Ascending aorta (tissue), 2 donors: ENCODE measurements around the gene ZBTB16. TPM values are rescaled to one million over a fixed set of nuclear protein-coding genes. Genes with fewer than 3 reads are reported as not detected.

Experiments
- DNase-seq, 2 donors: peaks; one replicate each; pipeline ENCODE4 v3.0.0-alpha.2; 2019; ENCODE audit warnings: low spot score in 2 of 2
- H3K27ac ChIP-seq, 2 donors: fragments of 200-600 bp; sonication (generic); one replicate each; pipeline ENCODE4 v1.5.1; 2016 to 2017; ENCODE audit warnings: mild to moderate bottlenecking in 1 of 2
- H3K27me3 ChIP-seq: fragments of 200-600 bp; sonication (generic); one replicate; pipeline ENCODE4 v1.5.1; 2017
- H3K36me3 ChIP-seq, 2 donors: fragments of 200-600 bp; sonication (generic); one replicate each; pipeline ENCODE4 v1.5.1; 2016
- H3K4me1 ChIP-seq, 2 donors: fragments of 200-600 bp; sonication (generic); one replicate each; pipeline ENCODE4 v1.5.1; 2016 to 2017; ENCODE audit warnings: mild to moderate bottlenecking in 1 of 2
- H3K4me3 ChIP-seq, 2 donors: fragments of 200-600 bp; sonication (generic); one replicate each; pipeline ENCODE4 v1.5.1; 2016 to 2017; ENCODE audit warnings: mild to moderate bottlenecking in 1 of 2
- H3K9me3 ChIP-seq, 2 donors: fragments of 200-600 bp; sonication (generic); one replicate each; pipeline ENCODE4 v1.5.1; 2016
- CTCF ChIP-seq, 3 experiments: fragments of 200-600 bp in 2 of 3; fragments of 450-650 bp in 1 of 3; sonication (generic) in 2 of 3; IDR thresholded peaks; one replicate each; pipeline ENCODE4 v1.5.1; 2016 to 2019; ENCODE audit warnings: antibody characterized with exemption in 3 of 3, mild to moderate bottlenecking in 1 of 3, moderate library complexity in 1 of 3
- intact Hi-C: fragments of 100-400 bp; cut with DNase I; formaldehyde crosslinking; loops from one replicate; pipeline ENCODE4 v1.15.1; 2023
- total RNA-seq: library from RNA; depleted of rRNA; stranded (reverse); fragments of >200 nt; gene quantifications from one replicate; pipeline ENCODE4 v1.1.0, GENCODE V29; 2016

The ZBTB16 gene
- total RNA-seq, 1 donor from 2014 or later, result 344 TPM

- H3K27me3 ChIP-seq, result no peaks in the 10 kb centered on the region
- no peak for TF ChIP-seq CTCF (IDR thresholded peaks at IDR 0.05)
- no peak for DNase-seq
- intact Hi-C loops, result no loop called here
- H3K27ac ChIP-seq, result peak overlapping the region; percentile 97 to 98
- H3K36me3 ChIP-seq, result peaks cover 69 to 81% of the 10 kb centered on the region in 2 donors
- no peaks in the 10 kb centered on the region for H3K9me3 ChIP-seq
- H3K4me1 ChIP-seq, result peaks cover 11 to 22% of the 10 kb centered on the region in 2 donors
- peak overlapping the region; percentile 87 to 99 for H3K4me3 ChIP-seq
Measured at GRCh38 chr11:114063149-114063828, 3.8 kb downstream of the ZBTB16 start.

DNA sequence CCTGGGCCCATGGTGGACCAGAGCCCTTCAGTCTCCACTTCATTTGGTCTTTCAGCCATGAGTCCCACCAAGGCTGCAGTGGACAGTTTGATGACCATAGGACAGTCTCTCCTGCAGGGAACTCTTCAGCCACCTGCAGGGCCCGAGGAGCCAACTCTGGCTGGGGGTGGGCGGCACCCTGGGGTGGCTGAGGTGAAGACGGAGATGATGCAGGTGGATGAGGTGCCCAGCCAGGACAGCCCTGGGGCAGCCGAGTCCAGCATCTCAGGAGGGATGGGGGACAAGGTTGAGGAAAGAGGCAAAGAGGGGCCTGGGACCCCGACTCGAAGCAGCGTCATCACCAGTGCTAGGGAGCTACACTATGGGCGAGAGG, 4.3 kb downstream of the ZBTB16 start:
- Histone ChIP-seq H3K4me3 (peak overlapping the region; percentile 87 to 99), H3K27me3 (no peaks in the 10 kb centered on the region), H3K27ac (peak overlapping the region; percentile 97 to 98), H3K36me3 (peaks cover 71 to 86% of the 10 kb centered on the region in 2 donors), H3K4me1 (peaks cover 15 to 28% of the 10 kb centered on the region in 2 donors), H3K9me3 (no peaks in the 10 kb centered on the region)
- no peak for DNase-seq
- no peak for TF ChIP-seq CTCF (IDR thresholded peaks at IDR 0.05)
- intact Hi-C loops, result no loop called here

DNA sequence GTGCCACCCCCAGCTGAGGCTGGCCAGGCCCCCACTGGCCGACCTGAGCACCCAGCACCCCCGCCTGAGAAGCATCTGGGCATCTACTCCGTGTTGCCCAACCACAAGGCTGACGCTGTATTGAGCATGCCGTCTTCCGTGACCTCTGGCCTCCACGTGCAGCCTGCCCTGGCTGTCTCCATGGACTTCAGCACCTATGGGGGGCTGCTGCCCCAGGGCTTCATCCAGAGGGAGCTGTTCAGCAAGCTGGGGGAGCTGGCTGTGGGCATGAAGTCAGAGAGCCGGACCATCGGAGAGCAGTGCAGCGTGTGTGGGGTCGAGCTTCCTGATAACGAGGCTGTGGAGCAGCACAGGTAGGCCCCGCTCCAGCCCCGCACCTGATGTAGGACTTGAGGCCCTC, 4.7 kb downstream of the ZBTB16 start:
- Histone ChIP-seq H3K27me3 (no peaks in the 10 kb centered on the region), H3K4me3 (peak overlapping the region; percentile 87 to 99), H3K27ac (peak overlapping the region; percentile 97 to 98), H3K4me1 (peaks cover 18 to 32% of the 10 kb centered on the region in 2 donors), H3K9me3 (no peaks in the 10 kb centered on the region), H3K36me3 (peaks cover 75 to 90% of the 10 kb centered on the region in 2 donors)
- no peak for DNase-seq
- no peak for TF ChIP-seq CTCF (IDR thresholded peaks at IDR 0.05)
- intact Hi-C loops, result no loop called here

DNA sequence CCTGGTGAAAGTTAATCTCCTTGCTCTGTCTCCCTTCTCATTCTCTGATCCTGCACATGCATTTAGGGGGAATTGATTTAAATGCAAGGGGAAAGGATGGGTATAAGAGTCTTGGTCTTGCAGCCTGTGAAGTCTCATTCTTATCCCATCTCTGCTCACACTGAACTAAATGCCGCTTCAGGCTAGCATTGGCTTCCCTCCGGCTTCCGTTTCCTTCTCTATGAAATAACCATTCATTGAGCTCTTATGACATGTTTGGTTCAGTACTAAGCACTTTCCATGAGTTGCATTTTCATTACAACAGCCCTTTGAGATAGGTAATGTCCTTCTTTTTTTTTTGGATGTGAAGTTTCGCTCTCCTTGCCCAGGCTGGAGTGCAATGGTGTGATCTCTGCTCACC, 5.6 kb downstream of the ZBTB16 start:
- intact Hi-C loops, result no loop called here
- Histone ChIP-seq H3K36me3 (peaks cover 78 to 95% of the 10 kb centered on the region in 2 donors), H3K4me3 (peak overlapping the region; percentile 87 to 99), H3K4me1 (peaks cover 19 to 36% of the 10 kb centered on the region in 2 donors), H3K9me3 (no peaks in the 10 kb centered on the region), H3K27ac (peak overlapping the region; percentile 97 to 98), H3K27me3 (no peaks in the 10 kb centered on the region)
- DNase-seq, result no peak
- no peak for TF ChIP-seq CTCF (IDR thresholded peaks at IDR 0.05)

DNA sequence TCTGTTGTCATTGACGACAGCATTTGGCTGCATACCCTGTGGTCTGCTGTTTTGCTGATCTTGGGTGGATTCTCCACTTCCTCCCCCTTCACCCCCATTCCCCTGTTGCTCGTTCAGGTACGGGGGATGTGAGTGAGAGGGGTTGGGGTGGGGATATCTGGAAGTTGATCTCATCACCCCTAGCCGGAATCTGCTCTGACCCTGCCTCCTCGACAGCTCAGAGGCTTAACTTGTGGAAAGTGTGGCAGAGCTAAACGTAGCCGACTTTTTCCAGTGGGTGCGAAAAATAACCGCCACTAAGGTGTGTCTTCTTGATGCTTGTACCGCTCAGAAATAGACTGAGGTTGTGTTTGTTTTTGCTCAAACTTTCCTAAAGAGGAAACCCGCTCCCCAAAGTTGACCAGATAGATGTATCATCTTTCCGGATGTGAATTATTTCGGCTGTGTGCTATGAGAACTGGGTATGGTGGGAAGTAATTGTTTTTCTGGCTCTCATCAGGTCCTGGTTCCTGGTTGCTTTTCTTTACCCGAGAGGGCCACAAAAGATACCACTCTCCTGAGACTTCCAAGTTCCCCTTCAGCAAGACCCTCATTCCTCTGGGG, 6.6 kb downstream of the ZBTB16 start:
- Histone ChIP-seq H3K4me3 (peak overlapping the region; percentile 87 to 99), H3K27me3 (no peaks in the 10 kb centered on the region), H3K4me1 (peaks cover 19 to 45% of the 10 kb centered on the region in 2 donors), H3K9me3 (no peaks in the 10 kb centered on the region), H3K27ac (peak overlapping the region; percentile 62 to 97), H3K36me3 (peaks cover 72 to 94% of the 10 kb centered on the region in 2 donors)
- no peak for DNase-seq
- TF ChIP-seq CTCF (IDR thresholded peaks at IDR 0.05), result no peak
- intact Hi-C loops, result no loop called here
